Uterus (tissue), 4 donors: ENCODE data around the gene TXNRD2. TPM values are rescaled to one million over a fixed set of nuclear protein-coding genes. Genes with fewer than 3 reads are reported as not detected.

Experiments
- DNase-seq, 2 donors: peaks; one replicate each; pipeline ENCODE4 v3.0.0-alpha.2; 2019 to 2020
- H3K27ac ChIP-seq, 2 donors: fragments of 200-600 bp; sonication (generic); 1 replicate in 1 of 2; 2 replicates in 1 of 2; pipeline ENCODE4 v1.5.1; 2016 to 2018
- H3K27me3 ChIP-seq, 2 donors: fragments of 200-600 bp; sonication (generic); one replicate each; pipeline ENCODE4 v1.5.1; 2018 to 2019; ENCODE audit warnings: control low read depth in 1 of 2
- H3K36me3 ChIP-seq, 2 donors: fragments of 200-600 bp; sonication (generic); one replicate each; pipeline ENCODE4 v1.5.1; 2019; ENCODE audit warnings: control low read depth in 1 of 2
- H3K4me1 ChIP-seq, 2 donors: fragments of 200-600 bp; sonication (generic); one replicate each; pipeline ENCODE4 v1.5.1; 2018 to 2019; ENCODE audit warnings: control low read depth in 1 of 2
- H3K4me3 ChIP-seq, 2 donors: fragments of 200-600 bp; sonication (generic); 1 replicate in 1 of 2; 2 replicates in 1 of 2; pipeline ENCODE4 v1.5.1; 2018 to 2019; ENCODE audit warnings: mild to moderate bottlenecking in 1 of 2
- H3K9me3 ChIP-seq, 2 donors: fragments of 200-600 bp; sonication (generic); one replicate each; pipeline ENCODE4 v1.5.1; 2019; ENCODE audit warnings: control low read depth in 1 of 2
- CTCF ChIP-seq, 4 experiments: fragments of 200-600 bp in 2 of 4; fragments of 450-650 bp in 2 of 4; sonication (generic) in 2 of 4; IDR thresholded peaks; one replicate each; pipeline ENCODE4 v1.5.1; 2016 to 2019; ENCODE audit warnings: antibody characterized with exemption in 4 of 4, mild to moderate bottlenecking in 2 of 4, moderate library complexity in 1 of 4
- POLR2A ChIP-seq, 2 donors: fragments of 450-650 bp; IDR thresholded peaks; one replicate each; pipeline ENCODE4 v1.6.1; 2016; ENCODE audit warnings: antibody characterized with exemption in 2 of 2, mild to moderate bottlenecking in 1 of 2, moderate library complexity in 1 of 2
- intact Hi-C: fragments of 100-400 bp; cut with DNase I; formaldehyde crosslinking; loops from one replicate; pipeline ENCODE4 v1.15.1; 2023; ENCODE audit warnings: low total_unique reads
- total RNA-seq, 4 donors: library from RNA; depleted of rRNA in 3 of 4; stranded (reverse); fragments of >200 nt in 3 of 4; gene quantifications; one replicate each; pipeline versions ENCODE4 v1.1.0 to v1.2.4, GENCODE V29; 2014 to 2023
- donor health status: DM: yes; HTN: yes; CAD: no.

TXNRD2 gene
- total RNA-seq, 4 donors from 2014 or later: 14.7 to 48.9 (median 25.6) TPM

GRCh38 chr22:19959587-19960490 lies 18.2 kb upstream of the TXNRD2 start:
- Histone ChIP-seq H3K4me1 (no peaks in the 10 kb centered on the region), H3K36me3 (no peaks in the 10 kb centered on the region), H3K9me3 (no peaks in the 10 kb centered on the region), H3K27me3 (no peaks in the 10 kb centered on the region), H3K4me3 (peak overlapping the region; percentile 13 to 15), H3K27ac (peak overlapping the region; percentile 33 to 71)
- DNase-seq: peak in 1 of 2 donors; percentile 48
- TF ChIP-seq CTCF (IDR thresholded peaks at IDR 0.05): no peak
- no peak for TF ChIP-seq POLR2A (IDR thresholded peaks at IDR 0.05)
- intact Hi-C loops: no loop called here

GRCh38 chr22:19959043-19959586 lies 17.5 kb upstream of the TXNRD2 start:
- H3K9me3 ChIP-seq: no peaks in the 10 kb centered on the region
- intact Hi-C loops: no loop called here
- DNase-seq: peak; percentile 82 to 87
- no peak for TF ChIP-seq CTCF (IDR thresholded peaks at IDR 0.05)
- no peak for TF ChIP-seq POLR2A (IDR thresholded peaks at IDR 0.05)
- peak overlapping the region; percentile 33 to 71 for H3K27ac ChIP-seq
- H3K27me3 ChIP-seq: no peaks in the 10 kb centered on the region
- no peaks in the 10 kb centered on the region for H3K4me1 ChIP-seq
- H3K36me3 ChIP-seq: no peaks in the 10 kb centered on the region
- H3K4me3 ChIP-seq: peak overlapping the region; percentile 13 to 15

GRCh38 chr22:19958083-19959042 lies 16.7 kb upstream of the TXNRD2 start:
- no peak for DNase-seq
- TF ChIP-seq CTCF (IDR thresholded peaks at IDR 0.05) (no peak), POLR2A (IDR thresholded peaks at IDR 0.05) (no peak)
- Histone ChIP-seq H3K36me3 (no peaks in the 10 kb centered on the region), H3K4me1 (peaks cover 0 to 5% of the 10 kb centered on the region in 2 donors), H3K4me3 (no peak overlapping the region), H3K27ac (peak overlapping the region; percentile 31 to 71), H3K27me3 (no peaks in the 10 kb centered on the region), H3K9me3 (no peaks in the 10 kb centered on the region)
- intact Hi-C loops: no loop called here

- H3K27ac ChIP-seq: no peak overlapping the region
- no peak for TF ChIP-seq CTCF (IDR thresholded peaks at IDR 0.05)
- TF ChIP-seq POLR2A (IDR thresholded peaks at IDR 0.05): no peak
- peaks cover 0 to 10% of the 10 kb centered on the region in 2 donors for H3K4me1 ChIP-seq
- H3K4me3 ChIP-seq: no peak overlapping the region
- no peaks in the 10 kb centered on the region for H3K27me3 ChIP-seq
- H3K9me3 ChIP-seq: no peaks in the 10 kb centered on the region
- H3K36me3 ChIP-seq: no peaks in the 10 kb centered on the region
- no peak for DNase-seq
- intact Hi-C loops: no loop called here
Measured at GRCh38 chr22:19957445-19957844, 15.8 kb upstream of the TXNRD2 start.
